IMR-90 (cell line): ENCODE measurements around the gene PSME2. TPM values are rescaled to one million over a fixed set of nuclear protein-coding genes. Genes with fewer than 3 reads are reported as not detected.

Experiments used
- ATAC-seq: fragments of 200-7000 bp; cut with Tn5 transposase; 2 replicates; pipeline ENCODE4 v1.9.1; 2020; ENCODE audit warnings: low read depth, mild to moderate bottlenecking, moderate library complexity
- BruUV-seq: library from RNA; stranded (reverse); fragments of 400-500 nt; replicated peaks from 2 replicates; lab custom pipeline; 2021; lab: Mats Ljungman, UMichigan
- CTCF ChIA-PET: fragments of 300-600 bp; formaldehyde crosslinking; extraction: SDS; loops from one replicate; lab custom pipeline; 2021; ENCODE audit warnings: antibody characterized with exemption; lab: Yijun Ruan, JAX
- POLR2A ChIA-PET: fragments of 300-600 bp; sonication (Branson Sonifier 250); formaldehyde crosslinking; loops from one replicate; lab custom pipeline; 2022; ENCODE audit warnings: antibody characterized with exemption; ENCODE audit not compliant: unreplicated experiment; lab: Charles Lee
- DNase-seq: peaks from one replicate; pipeline ENCODE4 v3.0.0; 2013
- H2AFZ ChIP-seq: replicated peaks from 2 replicates; pipeline ENCODE3; 2013; ENCODE audit warnings: low read length, mild to moderate bottlenecking; ENCODE audit not compliant: poor library complexity
- H2AK5ac ChIP-seq: 2 replicates; pipeline ENCODE4 v1.6.1; 2013; ENCODE audit warnings: low read depth, low read length, inconsistent platforms
- H2AK9ac ChIP-seq: replicated peaks from 2 replicates; pipeline ENCODE3; 2013; ENCODE audit warnings: mild to moderate bottlenecking, low read depth, low read length, moderate library complexity; ENCODE audit not compliant: poor library complexity
- H2BK120ac ChIP-seq: 2 replicates; pipeline ENCODE4 v1.6.1; 2013; ENCODE audit warnings: low read depth, low read length, inconsistent platforms
- H2BK15ac ChIP-seq: 3 replicates; pipeline ENCODE4 v1.6.1; 2013; ENCODE audit warnings: low read depth, low read length, inconsistent platforms
- H2BK20ac ChIP-seq: 2 replicates; pipeline ENCODE4 v1.6.1; 2013; ENCODE audit warnings: low read depth, mild to moderate bottlenecking, inconsistent platforms, low read length, moderate library complexity
- H2BK5ac ChIP-seq: 2 replicates; pipeline ENCODE4 v1.6.1; 2013; ENCODE audit warnings: mild to moderate bottlenecking, low read depth, low read length, inconsistent platforms; ENCODE audit not compliant: poor library complexity, severe bottlenecking
- H3K14ac ChIP-seq: replicated peaks from 2 replicates; pipeline ENCODE4 v1.6.1; 2013; ENCODE audit warnings: low read depth, low read length, inconsistent platforms
- H3K18ac ChIP-seq: 2 replicates; pipeline ENCODE4 v1.6.1; 2013; ENCODE audit warnings: low read depth, low read length, control low read depth
- H3K23ac ChIP-seq: 2 replicates; pipeline ENCODE4 v1.6.1; 2013; ENCODE audit warnings: low read depth, low read length, inconsistent platforms
- H3K27ac ChIP-seq: 2 replicates; pipeline ENCODE4 v1.5.1; 2013; ENCODE audit warnings: mild to moderate bottlenecking, control low read depth, low read length; ENCODE audit not compliant: insufficient read depth
- H3K27me3 ChIP-seq: 2 replicates; pipeline ENCODE4 v1.6.1; 2013; ENCODE audit warnings: low read length; ENCODE audit not compliant: control insufficient read depth, insufficient read depth
- H3K36me3 ChIP-seq: 2 replicates; pipeline ENCODE4 v1.6.1; 2013; ENCODE audit warnings: low read length, mixed read lengths; ENCODE audit not compliant: control insufficient read depth, insufficient read depth
- H3K4ac ChIP-seq: 2 replicates; pipeline ENCODE4 v1.6.1; 2013; ENCODE audit warnings: low read depth, low read length, inconsistent platforms
- H3K4me1 ChIP-seq: 2 replicates; pipeline ENCODE4 v1.6.1; 2013; ENCODE audit warnings: low read length, mixed read lengths; ENCODE audit not compliant: control insufficient read depth, insufficient read depth
- H3K4me2 ChIP-seq: 2 replicates; pipeline ENCODE4 v1.6.1; 2013; ENCODE audit warnings: low read depth, mild to moderate bottlenecking, control low read depth, low read length, moderate library complexity
- H3K4me3 ChIP-seq: 2 replicates; pipeline ENCODE4 v1.5.1; 2013; ENCODE audit warnings: low read depth, mild to moderate bottlenecking, control low read depth, low read length, moderate library complexity; ENCODE audit not compliant: insufficient read depth
- H3K56ac ChIP-seq: 2 replicates; pipeline ENCODE4 v1.6.1; 2013; ENCODE audit warnings: low read length, inconsistent platforms; ENCODE audit not compliant: insufficient read depth; ENCODE audit errors: extremely low read depth
- H3K79me1 ChIP-seq, 2 experiments: 2 replicates each; pipeline ENCODE4 v1.6.1; 2013; ENCODE audit warnings: low read length in 2 of 2, inconsistent platforms in 1 of 2, low read depth in 1 of 2
- H3K9ac ChIP-seq: 2 replicates; pipeline ENCODE4 v1.6.1; 2013; ENCODE audit warnings: low read depth, low read length, control low read depth
- H3K9me1 ChIP-seq: 2 replicates; pipeline ENCODE4 v1.6.1; 2013; ENCODE audit warnings: low read length, inconsistent platforms; ENCODE audit not compliant: insufficient read depth
- H3K9me3 ChIP-seq: 2 replicates; pipeline ENCODE4 v1.6.1; 2013; ENCODE audit warnings: low read length; ENCODE audit not compliant: control insufficient read depth, insufficient read depth
- H4K20me1 ChIP-seq: 2 replicates; pipeline ENCODE4 v1.6.1; 2013; ENCODE audit warnings: low read length, inconsistent platforms; ENCODE audit not compliant: insufficient read depth
- H4K5ac ChIP-seq: 2 replicates; pipeline ENCODE4 v1.6.1; 2013; ENCODE audit warnings: mild to moderate bottlenecking, low read depth, low read length, control low read depth
- H4K8ac ChIP-seq, 2 experiments: 2 replicates each; pipeline ENCODE4 v1.6.1; 2013; ENCODE audit warnings: low read depth in 2 of 2, low read length in 2 of 2, control low read depth in 1 of 2, inconsistent platforms in 1 of 2
- H4K91ac ChIP-seq: 2 replicates; pipeline ENCODE4 v1.6.1; 2013; ENCODE audit warnings: low read depth, low read length, inconsistent platforms; ENCODE audit not compliant: insufficient read depth
- CEBPB ChIP-seq: IDR thresholded peaks from 2 replicates; pipeline ENCODE4 v1.6.1; 2012; ENCODE audit warnings: low read depth, low read length, improper control_type of control experiment
- CHD1 ChIP-seq: IDR thresholded peaks from 2 replicates; pipeline ENCODE4 v1.6.1; 2012; ENCODE audit warnings: low read depth, low read length, improper control_type of control experiment
- CTCF ChIP-seq: conservative IDR thresholded peaks from 2 replicates; pipeline ENCODE4 v1.5.1; 2012; ENCODE audit warnings: mild to moderate bottlenecking, low read depth, low read length, improper control_type of control experiment
- ELK1 ChIP-seq: fragments of 150-350 bp; IDR thresholded peaks from 2 replicates; pipeline ENCODE4 v1.6.1; 2016; ENCODE audit warnings: low read depth, mild to moderate bottlenecking, low read length, moderate library complexity, borderline replicate concordance
- FOS ChIP-seq: fragments of 150-350 bp; IDR thresholded peaks from 2 replicates; pipeline ENCODE4 v1.6.1; 2016; ENCODE audit warnings: low read depth, low read length
- MAZ ChIP-seq: IDR thresholded peaks from 2 replicates; pipeline ENCODE4 v1.6.1; 2012; ENCODE audit warnings: low read depth, mild to moderate bottlenecking, low read length, improper control_type of control experiment, moderate library complexity, borderline replicate concordance
- MXI1 ChIP-seq: IDR thresholded peaks from 2 replicates; pipeline ENCODE4 v1.6.1; 2012; ENCODE audit warnings: low read depth, mild to moderate bottlenecking, low read length, moderate library complexity, borderline replicate concordance
- POLR2A ChIP-seq: IDR thresholded peaks from 2 replicates; pipeline ENCODE4 v1.6.1; 2012; ENCODE audit warnings: mild to moderate bottlenecking, low read depth, low read length
- RAD21 ChIP-seq: IDR thresholded peaks from 2 replicates; pipeline ENCODE4 v1.6.1; 2012; ENCODE audit warnings: low read length, improper control_type of control experiment
- RCOR1 ChIP-seq: IDR thresholded peaks from 2 replicates; pipeline ENCODE4 v1.6.1; 2012; ENCODE audit warnings: mild to moderate bottlenecking, low read length, improper control_type of control experiment; ENCODE audit not compliant: insufficient replicate concordance
- RFX5 ChIP-seq: IDR thresholded peaks from 2 replicates; pipeline ENCODE4 v1.8.0; 2012; ENCODE audit warnings: low read depth, mild to moderate bottlenecking, low read length, moderate library complexity
- USF2 ChIP-seq: fragments of 150-350 bp; IDR thresholded peaks from 2 replicates; pipeline ENCODE4 v1.6.1; 2017; ENCODE audit warnings: mild to moderate bottlenecking, antibody characterized with exemption, low read length, low read depth
- WGBS, 2 experiments: methylation state at CpG; one replicate each; pipeline versions ENCODE4 v1.1.5 to v1.1.7; 2013; ENCODE audit warnings: missing lambda C conversion rate in 2 of 2; ENCODE audit not compliant: insufficient read length in 1 of 2; ENCODE audit errors: extremely low coverage in 2 of 2; 5-methylcytosine and 5-hydroxymethylcytosine counted together
- dilution Hi-C: fragments of 300-500 bp; cut with HindIII; formaldehyde crosslinking; loops from one replicate; pipeline ENCODE4 v1.14.3; 2018; ENCODE audit warnings: low sequenced_read_pairs; ENCODE audit not compliant: unreplicated experiment
- in situ Hi-C: fragments of 300-500 bp; cut with MboI; formaldehyde crosslinking; loops from 3 replicates; pipeline ENCODE4 v1.14.3; 2019; ENCODE audit warnings: low sequenced_read_pairs, inconsistent platforms, mixed read lengths
- intact Hi-C: fragments of 100-400 bp; cut with micrococcal nuclease; formaldehyde crosslinking; loops from 2 replicates; pipeline ENCODE4 v1.10.0; 2022
- polyA plus RNA-seq, 3 experiments: library from polyadenylated mRNA; depleted of rRNA; stranded (reverse); fragments of >200 nt; gene quantifications; 2 replicates each; pipeline ENCODE4 v1.2.3, GENCODE V29; 2012; ENCODE audit warnings: low replicate concordance in 1 of 3
- total RNA-seq: library from RNA; depleted of rRNA; stranded (reverse); fragments of >200 nt; gene quantifications from 2 replicates; pipeline ENCODE4 v1.2.3, GENCODE V29; 2012

The PSME2 gene
- total and polyA plus RNA-seq, 2 of the 4 experiments (the other 2 are of a cell fraction): 104 to 141 TPM

- H4K8ac ChIP-seq: peak overlapping the region; percentile 94 to 99
- TF ChIP-seq MAZ: peak; percentile 100
- TF ChIP-seq RCOR1: no peak
- TF ChIP-seq RFX5: no peak
- TF ChIP-seq USF2: 0 out of 2 replicates have a peak, but pooled peaks have one; percentile 14
- TF ChIP-seq POLR2A: peak; percentile 69; the same call in 1 of the 2 replicates
- 0 out of 2 replicates have a peak, but pooled peaks have one; percentile 49 for TF ChIP-seq FOS
- no peak for TF ChIP-seq CHD1
- peak; percentile 97 for TF ChIP-seq CEBPB
- TF ChIP-seq MXI1: peak; percentile 89; the same call in 1 of the 2 replicates
- no peak for TF ChIP-seq ELK1
- TF ChIP-seq CTCF: no peak
- TF ChIP-seq RAD21: no peak
- H2AK9ac ChIP-seq: peak overlapping the region; percentile 99
- H3K9me3 ChIP-seq: no peaks in the 10 kb centered on the region
- peak overlapping the region; percentile 98 for H2AFZ ChIP-seq
- ATAC-seq (peak; percentile 52), DNase-seq (peak; percentile 87)
- H3K4me2 ChIP-seq: peak overlapping the region; percentile 73
- ChIA-PET CTCF (interaction anchor here (0.7 to 1.8 kb wide), 4 partner anchors 8 to 55 kb away, joined by 3 to 7 read pairs (median 4); partner anchors contain the start of gene IRF9), POLR2A (interaction anchor here (1.0 to 1.8 kb wide), 2 partner anchors 22 to 33 kb away, joined by 6 to 7 read pairs; partner anchors contain the start of genes PSME1 and PSME2)
- peaks cover 10 to 16% of the 10 kb centered on the region in 2 experiments; a peak in 2 of 4 replicates for H3K79me1 ChIP-seq
- H2BK5ac ChIP-seq: peak overlapping the region; percentile 90
- H3K4me1 ChIP-seq: peaks cover 3% of the 10 kb centered on the region; the same call in 1 of the 2 replicates
- H3K18ac ChIP-seq: peak overlapping the region; percentile 46
- H3K4ac ChIP-seq: peak overlapping the region; percentile 97
- peaks cover 7% of the 10 kb centered on the region; the same call in 1 of the 2 replicates for H3K36me3 ChIP-seq
- peak overlapping the region; percentile 50 for H2BK20ac ChIP-seq
- peak overlapping the region; percentile 95 for H3K23ac ChIP-seq
- H3K9me1 ChIP-seq: peaks cover 8% of the 10 kb centered on the region; the same call in 1 of the 2 replicates
- no TSS peak for BruUV-seq
- H3K56ac ChIP-seq: peak overlapping the region; percentile 94
- H4K91ac ChIP-seq: peak overlapping the region; percentile 98
- WGBS, 2 experiments: 0% methylated on average over 24 of the region's 42 CpGs; no CpG with 5 or more reads in 1 of the 2 experiments
- intact Hi-C loops: loop anchor here (1.0 to 2.0 kb wide), 2 partner anchors 27 to 47 kb away; partner anchors contain the start of genes EMC9 and IRF9
- H4K20me1 ChIP-seq: no peaks in the 10 kb centered on the region
- peak overlapping the region; percentile 86 for H2BK120ac ChIP-seq
- H3K27ac ChIP-seq: peak overlapping the region; percentile 87
- H4K5ac ChIP-seq: peak overlapping the region; percentile 51
- H2BK15ac ChIP-seq: peak overlapping the region; percentile 33; the same call in 1 of the 3 replicates
- H3K27me3 ChIP-seq: no peaks in the 10 kb centered on the region
- H3K4me3 ChIP-seq: peak overlapping the region; percentile 69
- dilution Hi-C loops: no loop called here
- H2AK5ac ChIP-seq: peak overlapping the region; percentile 72
- in situ Hi-C loops: no loop called here
- H3K14ac ChIP-seq: peak overlapping the region; percentile 78
- peak overlapping the region; percentile 76 for H3K9ac ChIP-seq
These were observed 32.4 kb downstream of the PSME2 start for GRCh38 chr14:24113801-24114531.
